Thoracic aorta (tissue), 2 donors: ENCODE measurements around the gene HDAC7. TPM values are rescaled to one million over a fixed set of nuclear protein-coding genes. Genes with fewer than 3 reads are reported as not detected.

Experiments
- ATAC-seq: fragments of 150-250 bp; one replicate; pipeline ENCODE4 v1.8.0; 2017; ENCODE audit warnings: low read depth; ENCODE audit not compliant: insufficient number of reproducible peaks, low FRiP score
- DNase-seq: peaks from one replicate; pipeline ENCODE4 v3.0.0-alpha.2; 2020; ENCODE audit warnings: low spot score
- H3K27ac ChIP-seq, 2 donors: fragments of 200-600 bp; sonication (generic); 1 replicate in 1 of 2; 2 replicates in 1 of 2; pipeline ENCODE4 v1.5.1; 2016; ENCODE audit warnings: mild to moderate bottlenecking in 2 of 2, moderate library complexity in 2 of 2
- H3K27me3 ChIP-seq: fragments of 200-600 bp; sonication (generic); replicated peaks from 2 replicates; pipeline ENCODE4 v1.6.0; 2016; ENCODE audit warnings: mild to moderate bottlenecking; ENCODE audit not compliant: insufficient read depth
- H3K36me3 ChIP-seq: fragments of 200-600 bp; sonication (generic); one replicate; pipeline ENCODE4 v1.5.1; 2016
- H3K4me1 ChIP-seq, 2 donors: fragments of 200-600 bp; sonication (generic); 1 replicate in 1 of 2; 2 replicates in 1 of 2; pipeline versions ENCODE4 v1.5.1 to v1.6.0; 2016; ENCODE audit warnings: low read depth in 2 of 2, mild to moderate bottlenecking in 1 of 2; ENCODE audit not compliant: control insufficient read depth in 1 of 2
- H3K4me3 ChIP-seq: fragments of 200-600 bp; sonication (generic); 2 replicates; pipeline ENCODE4 v1.5.1; 2016; ENCODE audit warnings: mild to moderate bottlenecking
- H3K9me3 ChIP-seq: fragments of 200-600 bp; sonication (generic); 2 replicates; pipeline ENCODE4 v1.5.1; 2016
- CTCF ChIP-seq: fragments of 200-600 bp; sonication (generic); IDR thresholded peaks from one replicate; pipeline ENCODE4 v1.5.1; 2019; ENCODE audit warnings: antibody characterized with exemption
- total RNA-seq, 2 donors: library from RNA; depleted of rRNA; stranded (reverse); fragments of >200 nt; gene quantifications; one replicate each; pipeline versions ENCODE4 v1.1.0 to v1.2.3, GENCODE V29; 2016

Gene HDAC7
- total RNA-seq, 2 donors from 2014 or later = 77.8 to 112 TPM

- no peak overlapping the region for H3K4me3 ChIP-seq
- no peak for DNase-seq
- ATAC-seq = no peak
- peaks cover 34 to 50% of the 10 kb centered on the region in 2 donors for H3K4me1 ChIP-seq
- H3K27ac ChIP-seq = no peak overlapping the region
- peaks cover 30% of the 10 kb centered on the region for H3K36me3 ChIP-seq
- no peaks in the 10 kb centered on the region for H3K27me3 ChIP-seq
- TF ChIP-seq CTCF = no peak
- no peaks in the 10 kb centered on the region for H3K9me3 ChIP-seq
These were observed 68.7 kb downstream of the HDAC7 start for GRCh38 chr12:47750916-47751470.

- H3K4me1 ChIP-seq = peaks cover 30 to 43% of the 10 kb centered on the region in 2 donors
- no peak overlapping the region for H3K27ac ChIP-seq
- H3K4me3 ChIP-seq = no peak overlapping the region
- ATAC-seq (no peak), DNase-seq (no peak)
- H3K36me3 ChIP-seq = peaks cover 30% of the 10 kb centered on the region
- no peaks in the 10 kb centered on the region for H3K9me3 ChIP-seq
- no peaks in the 10 kb centered on the region for H3K27me3 ChIP-seq
- no peak for TF ChIP-seq CTCF
These were observed 69.4 kb downstream of the HDAC7 start for GRCh38 chr12:47750229-47750798.

GRCh38 chr12:47748899-47749298, 70.8 kb downstream of the HDAC7 start:
- Histone ChIP-seq H3K4me1 (peaks cover 16 to 29% of the 10 kb centered on the region in 2 donors), H3K36me3 (peaks cover 30% of the 10 kb centered on the region), H3K27ac (no peak overlapping the region), H3K9me3 (no peaks in the 10 kb centered on the region), H3K27me3 (no peaks in the 10 kb centered on the region), H3K4me3 (no peak overlapping the region)
- ATAC-seq = no peak
- no peak for TF ChIP-seq CTCF
- no peak for DNase-seq

- TF ChIP-seq CTCF = no peak
- Histone ChIP-seq H3K4me3 (no peak overlapping the region), H3K9me3 (no peaks in the 10 kb centered on the region), H3K36me3 (peaks cover 30% of the 10 kb centered on the region), H3K4me1 (peaks cover 12 to 25% of the 10 kb centered on the region in 2 donors), H3K27me3 (no peaks in the 10 kb centered on the region), H3K27ac (no peak overlapping the region)
- DNase-seq (no peak), ATAC-seq (no peak)
These were observed 71.2 kb downstream of the HDAC7 start for GRCh38 chr12:47748507-47748828.

GRCh38 chr12:47747596-47748506, 71.9 kb downstream of the HDAC7 start:
- TF ChIP-seq CTCF = no peak
- Histone ChIP-seq H3K4me1 (peaks cover 8 to 19% of the 10 kb centered on the region in 2 donors), H3K27me3 (no peaks in the 10 kb centered on the region), H3K9me3 (no peaks in the 10 kb centered on the region), H3K4me3 (no peak overlapping the region), H3K27ac (no peak overlapping the region), H3K36me3 (peaks cover 30% of the 10 kb centered on the region)
- no peak for ATAC-seq
- no peak for DNase-seq
